ENCODE data around the gene FMNL2.

FMNL2 gene

GRCh38 chr2:152623775-152624174 lies 288.8 kb downstream of the FMNL2 start:
- DNase-seq, result no peak

GRCh38 chr2:152624805-152625204 lies 289.8 kb downstream of the FMNL2 start:
- no peak for DNase-seq

GRCh38 chr2:152626911-152627339 lies 292.0 kb downstream of the FMNL2 start:
- no peak for DNase-seq

- DNase-seq, result peak in 1 of 2 experiments; percentile 26
These were observed 292.5 kb downstream of the FMNL2 start for GRCh38 chr2:152627351-152627957.

GRCh38 chr2:152629202-152629601 lies 294.2 kb downstream of the FMNL2 start:
- no peak for DNase-seq

- DNase-seq, result no peak
These were observed 295.5 kb downstream of the FMNL2 start for GRCh38 chr2:152630466-152630865.

- DNase-seq, result no peak
These were observed 297.8 kb downstream of the FMNL2 start for GRCh38 chr2:152632736-152633135.

GRCh38 chr2:152635635-152636298 lies 300.8 kb downstream of the FMNL2 start:
- DNase-seq, result peak; percentile 51 to 53

- DNase-seq, result no peak
These were observed 302.3 kb downstream of the FMNL2 start for GRCh38 chr2:152637251-152637650.

- no peak for DNase-seq
These were observed 303.1 kb downstream of the FMNL2 start for GRCh38 chr2:152638056-152638455.

- no peak for DNase-seq
These were observed 303.6 kb downstream of the FMNL2 start for GRCh38 chr2:152638590-152638989.

- no peak for DNase-seq
These were observed 309.4 kb downstream of the FMNL2 start for GRCh38 chr2:152644189-152644873.

GRCh38 chr2:152646264-152646663 lies 311.3 kb downstream of the FMNL2 start:
- no peak for DNase-seq

- DNase-seq, result no peak
These were observed 311.8 kb downstream of the FMNL2 start for GRCh38 chr2:152646775-152647174.

- peak in 1 of 2 experiments; percentile 9 for DNase-seq
These were observed 312.6 kb downstream of the FMNL2 start for GRCh38 chr2:152647552-152647951.

- no peak for DNase-seq
These were observed 313.4 kb downstream of the FMNL2 start for GRCh38 chr2:152648336-152648735.

GRCh38 chr2:152649997-152650396 lies 315.0 kb downstream of the FMNL2 start:
- DNase-seq, result no peak

GRCh38 chr2:152650768-152651371 lies 315.9 kb downstream of the FMNL2 start:
- no peak for DNase-seq

GRCh38 chr2:152651834-152652233 lies 316.9 kb downstream of the FMNL2 start:
- DNase-seq, result no peak

GRCh38 chr2:152655880-152656279 lies 320.9 kb downstream of the FMNL2 start:
- no peak for DNase-seq

- DNase-seq, result no peak
These were observed 322.1 kb downstream of the FMNL2 start for GRCh38 chr2:152657043-152657442.

- DNase-seq, result no peak
These were observed 323.2 kb downstream of the FMNL2 start for GRCh38 chr2:152658221-152658620.

- no peak for DNase-seq
These were observed 326.1 kb downstream of the FMNL2 start for GRCh38 chr2:152661076-152661475.

GRCh38 chr2:152664725-152665124 lies 329.8 kb downstream of the FMNL2 start:
- no peak for DNase-seq

Data from NCI-H524 (cell line).